Skin epidermis (tissue), 12 donors: ENCODE measurements around the gene SLC44A1.

Source experiments
- H3K27ac ChIP-seq, 21 experiments: fragments of 200-600 bp; sonication (generic) in 11 of 21; one replicate each; pipeline ENCODE4 v1.5.0; 2020; ENCODE audit warnings: mild to moderate bottlenecking in 3 of 21, inconsistent platforms in 2 of 21, moderate library complexity in 2 of 21
- H3K4me3 ChIP-seq, 7 experiments: fragments of 200-600 bp; sonication (generic) in 2 of 7; one replicate each; pipeline ENCODE4 v1.5.0; 2020; ENCODE audit warnings: inconsistent platforms in 2 of 7, mild to moderate bottlenecking in 2 of 7, moderate library complexity in 1 of 7

SLC44A1 gene

DNA sequence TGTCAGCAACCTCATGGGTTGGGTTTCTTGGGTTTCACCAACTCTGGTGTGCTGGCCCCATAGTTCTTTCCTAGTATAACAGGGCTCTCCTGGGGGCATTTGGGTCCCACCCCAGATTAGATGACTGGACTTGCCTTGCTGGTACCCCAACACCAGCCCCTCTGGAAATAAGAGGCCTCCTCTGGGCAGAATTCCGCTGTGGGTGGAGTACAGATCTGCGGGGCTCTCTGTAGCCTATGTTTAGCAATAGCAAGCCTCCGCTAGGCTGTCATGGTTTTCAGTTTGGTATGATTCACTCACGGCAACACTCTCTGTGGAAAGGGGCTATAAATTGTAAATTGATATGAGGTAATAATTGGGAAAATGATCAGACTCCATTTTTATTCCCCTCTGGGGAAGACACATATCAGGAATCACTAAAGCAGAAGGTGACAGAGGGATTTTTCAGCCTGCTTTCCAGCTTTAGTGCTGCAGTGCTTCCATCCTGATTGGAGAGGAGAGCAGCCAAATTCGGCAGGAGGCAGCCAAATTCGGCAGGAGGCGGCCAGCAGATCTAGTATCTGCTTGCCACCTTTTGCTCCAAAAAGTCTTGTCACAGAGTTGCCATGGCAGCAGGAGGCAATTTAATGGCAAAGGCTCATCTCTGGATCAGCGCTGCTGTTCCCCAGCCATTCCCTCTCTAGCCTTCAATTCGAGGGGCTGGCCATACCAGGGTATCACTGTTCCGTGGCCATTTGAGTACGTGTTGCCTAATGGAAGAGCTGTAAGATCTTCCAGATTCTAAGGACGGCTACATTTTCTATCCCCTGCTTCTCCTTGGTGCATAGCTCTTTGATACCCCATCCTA is 84.6 kb downstream of the SLC44A1 start:
- no peak overlapping the region for H3K4me3 ChIP-seq
- peak overlapping the region in 2 of 21 experiments; percentile 5 to 52 for H3K27ac ChIP-seq

- no peak overlapping the region for H3K4me3 ChIP-seq
- H3K27ac ChIP-seq = peak overlapping the region in 1 of 21 experiments; percentile 52
These were observed 85.2 kb downstream of the SLC44A1 start for GRCh38 chr9:105329719-105330062.

DNA sequence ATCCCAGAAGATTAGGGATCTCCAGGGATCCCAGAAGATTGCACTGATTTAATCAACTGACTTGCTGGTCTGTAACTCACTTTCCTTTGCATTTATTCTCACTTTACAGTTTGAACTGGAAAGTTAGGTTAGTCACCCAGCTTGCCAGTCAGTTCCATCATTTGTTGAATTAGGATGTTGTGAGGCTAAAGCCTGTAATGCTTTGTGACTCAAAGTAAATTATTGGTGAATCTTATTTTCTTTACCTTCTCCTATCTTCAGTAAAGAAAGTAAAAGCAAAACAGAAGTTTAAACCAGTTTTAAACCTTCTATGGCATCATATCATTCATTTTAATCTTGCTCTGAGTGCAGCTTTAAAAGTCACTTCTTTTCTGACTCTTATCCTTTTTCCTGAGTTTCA is 85.8 kb downstream of the SLC44A1 start:
- Histone ChIP-seq H3K27ac (no peak overlapping the region), H3K4me3 (no peak overlapping the region)

DNA sequence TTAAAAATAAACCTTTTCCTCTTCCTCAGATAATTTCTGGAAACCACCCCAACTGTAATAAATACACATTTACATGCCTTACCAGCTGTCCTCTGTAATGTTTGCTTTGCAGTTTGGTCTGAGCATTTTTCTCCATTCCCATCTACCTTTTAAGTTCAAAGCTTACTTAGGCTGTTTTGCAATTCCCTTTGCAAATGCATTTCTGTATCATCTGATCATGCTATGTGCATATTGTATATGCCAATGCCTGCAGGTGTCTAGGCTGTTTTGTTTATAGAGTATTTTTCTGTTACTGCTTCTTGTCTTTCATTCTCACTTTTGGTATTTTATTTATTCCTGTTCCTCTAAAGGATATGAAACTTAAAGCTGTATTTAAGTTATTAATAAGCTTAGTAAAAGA is 86.3 kb downstream of the SLC44A1 start:
- no peak overlapping the region for H3K27ac ChIP-seq
- H3K4me3 ChIP-seq = no peak overlapping the region

- Histone ChIP-seq H3K27ac (no peak overlapping the region), H3K4me3 (no peak overlapping the region)
These were observed 86.7 kb downstream of the SLC44A1 start for GRCh38 chr9:105331160-105331559.

DNA sequence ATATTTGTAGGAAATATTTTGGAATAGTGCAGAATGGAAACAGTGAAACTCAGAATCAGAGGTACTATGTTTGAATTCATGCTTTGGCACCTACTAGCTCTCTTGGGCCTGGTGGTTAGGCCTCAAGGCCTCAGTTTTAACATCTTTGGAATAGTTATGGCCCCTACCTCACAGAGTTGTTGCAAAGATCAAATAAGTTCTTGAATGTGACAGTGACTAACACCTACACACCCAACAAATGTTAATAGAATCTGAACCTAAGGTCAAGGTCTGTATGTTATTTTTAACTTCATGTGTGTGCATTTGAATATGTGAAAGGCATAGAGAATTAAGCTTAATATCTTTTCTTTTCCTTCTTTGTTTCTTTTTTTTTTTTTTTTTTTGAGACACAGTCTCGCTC is 87.3 kb downstream of the SLC44A1 start:
- Histone ChIP-seq H3K27ac (no peak overlapping the region), H3K4me3 (no peak overlapping the region)

DNA sequence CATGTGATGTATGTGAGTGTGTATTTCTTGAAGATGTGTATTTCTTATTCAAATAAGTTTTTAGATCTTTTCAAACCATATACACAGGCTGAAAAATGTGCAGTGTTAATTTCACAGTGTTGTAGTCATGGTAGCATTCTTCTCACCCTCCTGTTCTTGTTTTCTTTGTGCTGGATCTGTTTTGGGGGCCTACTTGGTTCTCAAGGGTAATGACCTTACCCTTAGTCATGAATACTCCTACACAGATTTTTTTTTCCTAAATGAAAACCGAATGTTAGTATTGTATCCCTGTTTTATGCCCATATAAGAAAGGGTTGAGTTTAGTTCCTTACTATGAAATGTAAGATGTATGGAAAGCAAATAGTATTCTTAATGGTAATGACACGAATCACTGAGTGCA is 88.0 kb downstream of the SLC44A1 start:
- Histone ChIP-seq H3K4me3 (no peak overlapping the region), H3K27ac (peak overlapping the region in 1 of 21 experiments; percentile 31)

GRCh38 chr9:105333076-105333475 is 88.6 kb downstream of the SLC44A1 start:
- H3K4me3 ChIP-seq = no peak overlapping the region
- peak overlapping the region in 1 of 21 experiments; percentile 31 for H3K27ac ChIP-seq

DNA sequence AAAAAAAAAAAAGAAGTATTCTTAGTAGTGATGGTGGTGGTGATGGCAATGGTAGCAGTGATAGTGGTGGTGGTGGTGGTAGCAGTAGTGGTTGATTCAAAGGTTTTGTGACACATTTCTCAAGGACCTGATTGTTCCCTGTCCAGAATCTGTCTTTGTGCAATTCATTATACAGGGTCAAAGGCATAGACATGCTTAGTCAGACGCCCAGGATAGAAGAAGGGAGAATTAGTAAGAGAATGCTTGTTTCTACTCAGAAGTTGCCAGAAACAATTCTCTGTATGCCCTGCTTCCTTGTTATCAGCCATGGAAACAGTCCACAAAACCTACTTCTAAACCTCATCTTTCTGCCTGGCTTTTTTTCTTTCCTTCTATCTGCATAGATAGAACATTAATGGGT is 89.4 kb downstream of the SLC44A1 start:
- H3K27ac ChIP-seq = no peak overlapping the region

GRCh38 chr9:105338308-105338707 is 93.9 kb downstream of the SLC44A1 start:
- Histone ChIP-seq H3K27ac (no peak overlapping the region), H3K4me3 (no peak overlapping the region)

More for the DNA sequence above, 89.4 kb downstream of the SLC44A1 start:
- H3K4me3 ChIP-seq = no peak overlapping the region

DNA sequence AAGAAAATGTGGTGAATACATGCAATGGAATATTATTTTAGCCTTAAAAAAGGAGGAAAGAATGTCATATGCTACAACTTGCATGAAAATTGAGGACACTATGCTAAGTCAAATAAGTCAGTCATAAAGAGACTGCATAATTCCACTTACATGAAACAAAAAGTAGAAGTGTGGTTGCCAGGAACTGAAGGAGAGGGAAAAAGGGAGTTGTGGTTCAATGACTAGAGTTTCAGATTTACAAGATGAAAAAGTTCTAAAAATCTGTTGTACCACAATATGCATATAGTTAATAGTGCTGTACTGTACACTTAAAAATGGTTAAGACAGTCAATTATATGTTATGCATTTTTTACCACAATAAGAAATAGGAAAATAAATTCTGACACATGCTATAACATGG is 95.4 kb downstream of the SLC44A1 start:
- no peak overlapping the region for H3K27ac ChIP-seq
- no peak overlapping the region for H3K4me3 ChIP-seq

GRCh38 chr9:105341434-105342146 is 97.1 kb downstream of the SLC44A1 start:
- Histone ChIP-seq H3K27ac (peak overlapping the region in 2 of 21 experiments; percentile 3 to 5), H3K4me3 (peak overlapping the region in 1 of 7 experiments; percentile 7)

- peak overlapping the region in 1 of 7 experiments; percentile 7 for H3K4me3 ChIP-seq
- H3K27ac ChIP-seq = peak overlapping the region in 1 of 21 experiments; percentile 3
These were observed 97.7 kb downstream of the SLC44A1 start for GRCh38 chr9:105342147-105342505.

- Histone ChIP-seq H3K27ac (no peak overlapping the region), H3K4me3 (no peak overlapping the region)
These were observed 99.8 kb downstream of the SLC44A1 start for GRCh38 chr9:105344283-105344682.

DNA sequence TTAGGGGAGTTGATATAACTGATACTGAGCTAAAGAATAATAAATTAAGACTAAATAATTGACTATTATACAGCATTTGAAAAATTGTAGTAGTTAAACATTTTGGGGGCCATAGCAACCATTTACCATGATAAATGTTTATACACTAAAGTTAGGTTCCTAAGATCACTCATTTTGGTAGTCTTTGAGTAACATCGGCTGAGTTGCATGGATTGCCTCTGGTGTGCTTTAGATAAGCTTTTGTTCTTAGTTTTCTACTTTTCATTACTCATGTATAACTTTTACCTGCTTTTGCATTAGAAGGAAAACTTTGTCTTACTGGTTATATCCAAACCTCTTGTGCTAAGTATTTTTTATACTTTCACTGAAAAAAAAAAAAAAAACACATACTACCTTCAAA is 101.2 kb downstream of the SLC44A1 start:
- Histone ChIP-seq H3K27ac (no peak overlapping the region), H3K4me3 (no peak overlapping the region)

- H3K4me3 ChIP-seq = no peak overlapping the region
- H3K27ac ChIP-seq = no peak overlapping the region
These were observed 101.8 kb downstream of the SLC44A1 start for GRCh38 chr9:105346273-105346672.

- H3K27ac ChIP-seq = no peak overlapping the region
- no peak overlapping the region for H3K4me3 ChIP-seq
These were observed 110.0 kb downstream of the SLC44A1 start for GRCh38 chr9:105354448-105354847.

DNA sequence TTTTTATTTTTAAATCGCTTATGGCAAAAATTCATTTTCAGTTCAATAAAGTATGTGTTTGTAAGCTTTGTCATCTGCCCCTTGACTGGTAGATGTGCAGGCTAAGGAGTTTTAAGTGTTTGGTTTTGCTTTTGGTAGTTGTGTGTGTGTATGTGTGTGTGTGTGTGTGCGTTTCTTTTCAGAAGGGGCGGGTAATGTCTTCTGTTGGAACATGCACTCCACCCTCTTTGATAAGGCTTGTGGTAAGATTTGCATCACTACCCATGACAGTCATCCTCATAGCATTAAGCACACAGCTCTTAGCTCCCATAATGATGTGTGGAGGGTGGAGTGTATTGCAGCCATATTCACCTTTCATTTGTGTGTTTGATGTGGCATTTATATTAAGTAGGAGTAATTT is 111.3 kb downstream of the SLC44A1 start:
- Histone ChIP-seq H3K27ac (no peak overlapping the region), H3K4me3 (no peak overlapping the region)

DNA sequence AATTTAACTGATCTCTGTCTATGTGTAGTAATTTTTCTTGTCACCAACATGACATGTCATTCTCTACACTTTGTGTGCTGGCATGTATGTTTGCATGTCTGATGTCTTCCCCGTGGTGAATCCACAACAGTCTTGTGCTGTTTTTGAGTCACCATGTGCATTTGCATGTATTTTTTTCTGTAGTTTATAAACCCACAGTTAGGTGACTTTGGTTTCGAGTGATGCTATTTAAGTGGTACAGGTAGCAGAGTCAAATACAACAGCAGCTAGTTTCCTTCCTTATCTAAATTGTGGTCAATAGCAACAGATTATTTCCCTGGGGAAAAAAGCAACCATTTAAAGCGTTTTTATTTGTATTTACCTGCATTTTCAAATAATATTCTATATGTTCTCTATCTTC is 113.5 kb downstream of the SLC44A1 start:
- no peak overlapping the region for H3K4me3 ChIP-seq
- no peak overlapping the region for H3K27ac ChIP-seq

DNA sequence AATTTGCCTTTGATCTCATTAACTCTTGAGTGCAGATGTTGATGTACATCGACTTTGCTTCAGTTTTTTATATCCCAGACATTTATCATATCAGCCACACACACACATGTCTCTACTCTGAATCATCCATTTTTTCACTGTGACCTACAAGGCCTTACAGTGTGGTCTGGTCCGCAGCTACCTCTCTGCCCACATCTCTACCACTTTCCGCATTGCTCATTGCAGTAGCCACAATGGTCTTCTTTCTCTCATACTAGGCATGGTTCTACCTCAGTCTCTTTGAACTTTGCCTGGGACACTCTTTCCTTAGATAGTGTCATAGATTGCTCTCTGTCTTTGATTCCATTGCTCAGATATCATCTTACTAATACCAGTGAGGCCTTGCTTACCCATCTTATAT is 115.4 kb downstream of the SLC44A1 start:
- no peak overlapping the region for H3K4me3 ChIP-seq
- no peak overlapping the region for H3K27ac ChIP-seq

DNA sequence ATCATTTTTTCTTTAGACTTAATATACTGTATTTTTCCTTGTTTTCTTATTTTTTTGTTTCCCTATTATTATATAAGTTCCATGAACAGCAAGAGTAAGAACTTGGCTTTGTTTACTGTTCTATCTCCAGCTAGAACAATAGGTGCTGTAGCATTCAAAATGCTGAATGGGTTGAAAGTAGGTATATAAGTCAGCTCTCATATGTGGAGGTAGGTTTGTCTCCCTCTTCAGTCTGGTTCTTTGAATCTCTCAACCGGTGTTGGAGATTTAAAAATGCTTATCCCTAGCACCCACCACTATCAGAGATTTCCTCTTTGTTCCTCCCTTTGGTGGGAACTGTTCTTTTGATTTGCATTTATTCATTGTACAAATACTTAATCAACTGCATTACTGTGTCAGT is 115.9 kb downstream of the SLC44A1 start:
- Histone ChIP-seq H3K27ac (no peak overlapping the region), H3K4me3 (no peak overlapping the region)
